HL-60 (cell line): ENCODE results near the gene ITIH5.

Experiments
- GABPA ChIP-seq: IDR thresholded peaks from 2 replicates; pipeline ENCODE4 v1.6.1; 2012; ENCODE audit warnings: low read depth
- POLR2AphosphoS5 ChIP-seq: IDR thresholded peaks from 2 replicates; pipeline ENCODE4 v1.6.1; 2012; ENCODE audit warnings: low read depth
- TF ChIP-seq, protein P1 (sequence below): IDR thresholded peaks from one replicate; pipeline ENCODE4 v1.5.1; 2011; ENCODE audit warnings: low read length, control low read depth, inconsistent platforms; ENCODE audit not compliant: insufficient read depth

DNA sequence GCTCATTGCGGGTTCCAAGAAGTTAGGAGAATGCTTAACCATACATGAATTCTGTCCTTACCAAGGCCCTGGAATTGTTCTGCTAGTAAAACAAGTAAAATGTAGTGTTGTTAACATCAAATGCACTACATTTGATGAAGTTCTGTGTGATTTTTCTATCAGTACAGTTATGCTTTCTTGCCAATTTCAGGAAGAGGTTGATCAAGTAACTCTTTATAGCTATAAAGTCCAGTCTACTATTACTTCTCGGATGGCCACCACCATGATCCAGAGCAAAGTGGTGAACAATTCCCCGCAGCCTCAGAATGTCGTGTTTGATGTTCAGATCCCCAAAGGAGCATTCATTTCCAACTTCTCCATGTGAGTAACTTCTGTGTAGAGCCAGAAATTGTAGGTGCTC lies 42.1 kb upstream of the ITIH5 start:
- TF ChIP-seq, protein P1, sequence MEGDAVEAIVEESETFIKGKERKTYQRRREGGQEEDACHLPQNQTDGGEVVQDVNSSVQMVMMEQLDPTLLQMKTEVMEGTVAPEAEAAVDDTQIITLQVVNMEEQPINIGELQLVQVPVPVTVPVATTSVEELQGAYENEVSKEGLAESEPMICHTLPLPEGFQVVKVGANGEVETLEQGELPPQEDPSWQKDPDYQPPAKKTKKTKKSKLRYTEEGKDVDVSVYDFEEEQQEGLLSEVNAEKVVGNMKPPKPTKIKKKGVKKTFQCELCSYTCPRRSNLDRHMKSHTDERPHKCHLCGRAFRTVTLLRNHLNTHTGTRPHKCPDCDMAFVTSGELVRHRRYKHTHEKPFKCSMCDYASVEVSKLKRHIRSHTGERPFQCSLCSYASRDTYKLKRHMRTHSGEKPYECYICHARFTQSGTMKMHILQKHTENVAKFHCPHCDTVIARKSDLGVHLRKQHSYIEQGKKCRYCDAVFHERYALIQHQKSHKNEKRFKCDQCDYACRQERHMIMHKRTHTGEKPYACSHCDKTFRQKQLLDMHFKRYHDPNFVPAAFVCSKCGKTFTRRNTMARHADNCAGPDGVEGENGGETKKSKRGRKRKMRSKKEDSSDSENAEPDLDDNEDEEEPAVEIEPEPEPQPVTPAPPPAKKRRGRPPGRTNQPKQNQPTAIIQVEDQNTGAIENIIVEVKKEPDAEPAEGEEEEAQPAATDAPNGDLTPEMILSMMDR, result no peak
- TF ChIP-seq POLR2AphosphoS5 (no peak), GABPA (no peak)
